Measurements from ENCODE around the gene GLP2R.
"Not testable (repeated sequence)": the region's sequence is repeated elsewhere in the genome, so short reads cannot be mapped to it uniquely, and the experiment has no call there.

GLP2R gene

GRCh38 chr17:9900784-9901183, 75.1 kb downstream of the GLP2R start:
- DNase-seq: no peak

DNA sequence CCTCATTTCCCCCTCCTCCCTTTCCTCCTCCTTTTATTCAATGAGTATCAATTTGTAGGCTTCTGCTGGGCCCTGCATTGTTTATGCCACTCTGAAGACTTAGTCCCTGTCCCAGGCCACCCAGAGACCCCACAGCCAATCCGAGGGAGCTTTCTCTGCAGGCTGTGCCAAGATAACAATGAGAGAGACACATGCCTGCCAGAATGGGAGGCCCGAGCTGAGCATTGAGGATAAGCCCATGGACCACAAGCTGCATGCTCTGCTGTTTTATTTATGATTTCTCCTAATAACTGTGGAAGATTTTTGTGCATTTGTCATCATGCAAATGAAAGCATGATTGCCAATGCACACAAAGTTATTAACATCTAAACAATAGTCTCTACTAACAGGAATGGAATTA, 76.4 kb downstream of the GLP2R start:
- DNase-seq: no peak

DNA sequence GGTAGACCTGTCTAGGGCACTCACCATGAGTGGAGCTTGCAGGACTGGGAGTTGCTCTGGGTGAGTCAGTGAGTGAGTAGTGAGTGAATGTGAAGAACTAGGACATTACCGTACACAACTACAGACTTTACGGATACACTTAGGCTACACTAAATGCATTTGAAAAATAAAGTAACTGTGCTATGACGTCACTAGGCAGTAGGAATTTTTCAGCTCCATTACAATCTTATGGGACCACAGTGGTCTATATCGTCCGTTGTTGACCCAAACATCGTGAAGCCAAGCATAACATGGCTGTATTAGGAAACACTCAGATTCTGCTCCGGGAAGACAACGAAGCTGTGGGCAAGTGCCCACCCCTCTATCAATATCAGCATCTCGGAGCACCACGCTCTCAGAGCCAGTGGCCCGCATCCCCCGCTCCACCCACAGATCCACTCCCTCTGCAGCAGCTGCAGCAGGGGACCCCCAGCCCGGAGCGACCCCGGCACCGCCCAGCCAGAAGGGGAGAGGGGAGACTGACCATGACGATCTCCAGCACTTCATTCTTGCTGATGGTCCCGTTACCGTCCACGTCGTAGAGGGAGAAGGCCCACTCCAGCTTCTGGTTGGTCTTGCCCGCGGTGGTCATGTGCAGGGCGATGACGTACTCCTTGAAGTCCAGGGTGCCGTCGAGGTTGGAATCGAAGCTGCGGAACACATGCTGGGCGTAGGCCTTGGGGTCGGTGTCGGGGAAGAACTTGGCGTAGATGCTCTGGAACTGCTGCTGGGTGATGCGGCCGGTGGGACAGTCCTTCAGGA, 78.8 kb downstream of the GLP2R start:
- DNase-seq: no peak

DNA sequence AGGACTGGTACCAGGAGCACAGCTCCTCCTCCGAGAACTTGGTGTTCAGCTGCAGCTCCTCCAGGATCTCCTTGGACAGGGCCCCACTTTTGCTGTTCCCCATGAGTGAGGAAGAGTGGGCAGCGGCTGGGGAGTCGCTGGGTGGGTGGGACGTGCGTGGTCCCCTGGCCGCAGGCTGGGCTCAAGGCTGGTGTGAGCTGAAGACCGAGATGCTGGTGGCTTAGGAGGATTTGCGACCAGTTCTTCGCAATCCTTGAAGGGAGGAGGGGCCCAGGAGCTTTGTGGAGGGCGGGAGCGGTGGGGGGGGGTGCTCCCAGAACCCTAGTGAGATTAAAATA, 79.3 kb downstream of the GLP2R start, which contains the start of gene RCVRN:
Gene RCVRN (minus strand): TSS at position 194 of the 338 bp plus-strand sequence. CDS start 91 bp downstream, at position 103.
- no peak for DNase-seq

DNA sequence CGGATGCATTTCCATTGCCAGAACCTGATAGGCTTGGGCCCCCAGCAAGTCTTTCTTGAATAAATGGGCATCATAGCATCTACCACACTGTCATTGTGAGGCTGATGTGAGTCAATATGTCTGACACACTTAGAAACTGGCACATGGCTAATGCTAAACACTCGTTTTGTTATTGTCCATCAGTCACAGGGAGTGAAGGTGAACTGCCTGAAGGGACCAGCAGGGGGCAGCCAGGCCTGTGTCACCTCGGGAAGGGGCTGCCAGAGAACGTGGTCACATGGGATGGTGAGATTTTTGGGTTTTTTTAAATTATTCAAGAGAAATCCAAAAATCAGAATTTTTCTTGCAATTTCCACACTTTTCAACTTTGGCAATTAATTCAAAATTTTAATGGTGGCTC, 80.2 kb downstream of the GLP2R start:
- DNase-seq: peak; percentile 15

GRCh38 chr17:9906616-9907015, 80.9 kb downstream of the GLP2R start:
- DNase-seq: no peak

DNA sequence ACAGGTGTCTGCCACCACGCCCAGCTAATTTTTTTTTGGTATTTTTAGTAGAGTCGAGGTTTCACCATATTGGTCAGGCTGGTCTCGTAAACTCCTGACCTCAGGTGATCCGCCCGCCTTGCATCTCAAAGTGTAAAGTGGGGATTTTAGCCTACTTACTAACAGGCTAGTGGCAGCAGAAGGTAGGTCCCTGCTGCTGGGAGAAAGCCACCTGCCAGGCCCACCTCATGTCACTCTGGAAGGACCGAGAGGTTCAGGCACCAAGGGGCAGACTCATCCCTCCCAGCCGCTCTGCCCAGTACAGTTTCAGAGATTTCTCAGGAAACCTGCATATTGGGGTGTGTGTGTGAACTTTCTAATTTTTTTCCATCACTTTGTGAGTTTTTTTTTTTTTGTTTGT, 81.4 kb downstream of the GLP2R start:
- no peak for DNase-seq

DNA sequence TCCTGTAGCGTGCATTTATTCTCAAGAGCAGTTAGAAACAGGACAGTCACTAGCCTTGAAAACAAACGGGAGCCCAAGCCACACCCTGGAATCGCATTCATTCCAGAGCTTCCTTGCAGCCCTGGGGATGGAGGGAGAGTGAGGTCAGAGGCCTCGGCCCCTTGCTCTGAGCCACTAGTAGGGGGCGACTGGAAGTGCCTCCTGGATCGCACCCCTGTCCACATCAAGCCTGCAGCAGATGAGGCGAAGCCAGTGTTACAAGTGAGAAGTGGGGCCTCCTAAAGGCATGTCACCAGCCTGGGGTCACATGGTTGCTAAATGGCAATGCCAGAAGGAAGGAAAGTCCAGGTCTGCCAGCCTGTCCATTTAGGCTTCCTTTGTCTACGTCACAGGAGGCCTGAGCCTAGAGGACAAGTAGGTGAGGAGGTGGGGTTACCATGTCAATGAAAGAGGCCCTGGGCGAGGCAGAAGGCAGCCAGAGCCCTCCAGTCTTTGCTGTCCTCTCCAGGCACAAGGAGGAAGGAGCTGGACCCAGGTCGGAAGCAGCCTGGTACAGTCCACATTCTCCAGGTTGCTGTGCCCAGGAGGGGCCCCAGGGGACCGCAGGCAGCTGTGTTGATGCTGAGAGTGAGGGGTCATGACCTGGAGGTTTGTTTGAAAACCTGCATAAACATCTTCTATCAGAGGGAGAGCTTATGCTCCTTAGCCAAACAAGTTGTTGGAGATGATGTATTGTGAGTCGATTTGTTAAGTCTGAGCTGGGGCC, 82.3 kb downstream of the GLP2R start:
- DNase-seq: no peak

- DNase-seq: no peak
Measured at GRCh38 chr17:9908649-9909042, 82.9 kb downstream of the GLP2R start.

GRCh38 chr17:9911089-9911488, 85.4 kb downstream of the GLP2R start:
- DNase-seq: no peak

- no peak for DNase-seq
Measured at GRCh38 chr17:9912121-9913099, 86.7 kb downstream of the GLP2R start.

DNA sequence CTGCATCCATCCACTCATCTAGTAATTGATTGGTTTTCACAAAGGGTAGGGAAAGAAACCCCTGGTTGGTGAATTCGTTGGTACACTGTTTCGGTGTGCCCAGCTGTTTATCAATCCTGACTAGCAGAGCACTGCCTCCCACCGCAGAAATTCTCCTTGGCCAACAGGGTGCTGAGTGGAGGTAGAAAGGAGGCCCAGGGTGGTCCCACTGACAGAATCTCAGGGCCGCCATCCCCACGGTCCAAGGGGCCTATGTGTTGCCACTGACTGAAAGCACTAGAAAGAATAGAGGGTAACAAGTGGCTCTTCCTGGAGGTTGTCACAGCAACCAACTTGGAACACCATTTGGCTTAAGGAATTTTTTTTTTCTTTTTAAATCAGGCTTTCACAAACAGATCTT, 87.8 kb downstream of the GLP2R start:
- DNase-seq: no peak

- no peak for DNase-seq
Measured at GRCh38 chr17:9916108-9916507, 90.4 kb downstream of the GLP2R start.

DNA sequence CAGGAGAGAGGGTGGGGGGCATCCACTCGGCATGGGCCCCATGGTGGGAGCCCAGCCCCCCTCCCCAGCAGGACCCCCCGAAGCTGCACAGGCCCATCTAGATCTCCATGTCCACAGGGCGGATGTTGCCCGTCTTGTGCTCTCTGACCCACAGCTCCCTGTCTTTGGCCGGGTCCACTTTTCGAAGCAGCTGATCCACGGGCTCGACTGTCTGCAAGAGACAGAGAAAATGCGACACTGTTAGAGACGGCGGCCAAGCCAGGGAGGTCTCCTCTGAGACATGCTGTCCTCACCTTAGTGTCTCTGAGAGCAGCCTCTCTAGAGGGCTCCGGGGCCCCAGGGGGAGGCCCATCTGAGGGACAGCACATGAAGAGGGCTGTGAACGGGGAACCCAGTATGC, 91.4 kb downstream of the GLP2R start:
- DNase-seq: no peak

GRCh38 chr17:9917801-9918200, 92.1 kb downstream of the GLP2R start:
- no peak for DNase-seq

DNA sequence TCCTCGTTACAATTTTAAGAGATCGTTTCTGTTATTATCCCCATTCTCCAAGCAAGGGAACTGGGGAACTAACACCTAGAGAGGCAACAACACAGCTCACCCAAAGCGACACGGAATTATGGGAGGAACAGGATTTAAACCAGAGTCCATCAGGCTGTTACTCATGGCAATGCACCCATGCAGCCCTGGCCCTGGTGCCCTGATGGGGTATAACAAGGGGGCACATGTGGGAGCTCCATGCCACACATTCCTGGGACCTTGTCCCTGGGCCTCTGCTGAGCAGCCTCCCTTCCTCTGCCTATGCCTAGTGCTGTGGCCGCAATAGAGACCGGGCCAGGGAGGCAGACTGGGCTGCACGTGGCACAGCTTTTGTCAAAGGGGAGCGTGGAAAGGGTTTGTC, 92.6 kb downstream of the GLP2R start:
- no peak for DNase-seq

GRCh38 chr17:9918804-9919352, 93.2 kb downstream of the GLP2R start:
- DNase-seq: no peak

GRCh38 chr17:9921216-9921615, 95.5 kb downstream of the GLP2R start:
- not testable (repeated sequence) for DNase-seq

DNA sequence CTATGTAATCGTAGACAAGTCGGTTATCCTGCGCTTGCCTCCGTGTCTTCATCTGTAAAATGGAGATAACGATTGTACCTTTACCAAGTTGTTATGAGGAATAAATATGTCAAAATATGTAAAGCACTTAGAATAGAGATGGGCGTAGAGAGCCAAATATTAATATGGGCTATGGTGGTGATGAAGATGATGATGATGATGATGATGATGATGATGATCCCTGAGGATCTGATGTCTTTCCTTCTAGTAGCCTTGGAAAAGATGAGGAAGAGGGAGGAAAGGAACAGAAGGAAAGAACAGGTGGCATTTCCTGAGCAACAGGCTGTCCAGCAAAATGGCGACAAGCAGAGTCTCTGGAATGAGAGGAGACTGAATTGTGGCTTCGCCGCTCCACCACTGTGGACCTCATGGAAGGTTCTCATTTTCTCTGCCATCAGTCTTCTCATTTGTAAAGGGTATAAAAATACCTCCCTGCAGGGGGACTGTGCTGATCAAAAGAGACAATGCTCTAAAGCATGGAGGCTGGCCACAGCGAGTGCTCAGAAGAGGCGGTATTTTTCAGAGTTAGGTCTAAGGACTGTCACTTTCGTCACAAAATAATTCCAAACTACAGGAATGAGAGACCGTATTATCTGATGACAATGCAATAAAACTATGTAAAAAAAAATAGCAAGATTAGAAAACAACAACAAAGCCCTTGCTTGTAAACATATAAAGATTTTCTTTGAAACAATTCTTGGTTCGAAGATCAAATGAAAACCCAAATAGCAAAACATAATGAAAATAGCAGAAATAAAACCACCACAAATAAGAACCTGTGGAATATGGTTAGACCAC, 96.5 kb downstream of the GLP2R start:
- DNase-seq: no peak

GRCh38 chr17:9924735-9925191, 99.0 kb downstream of the GLP2R start:
- DNase-seq: no peak

- no peak for DNase-seq
Measured at GRCh38 chr17:9925457-9925856, 99.7 kb downstream of the GLP2R start.

All from activated gamma-delta T cell treated with Interleukin-2 at 50 U/mL for 16 hours (primary cell).